Measurements from ENCODE around the gene VPS13D.
"Not testable (repeated sequence)": the region's sequence is repeated elsewhere in the genome, so short reads cannot be mapped to it uniquely, and the experiment has no call there.

Gene VPS13D

GRCh38 chr1:12372180-12372579 is 142.3 kb downstream of the VPS13D start:
- DNase-seq = no peak

- no peak for DNase-seq
Measured at GRCh38 chr1:12372761-12373160, 142.9 kb downstream of the VPS13D start.

- no peak for DNase-seq
Measured at GRCh38 chr1:12375133-12375829, 145.5 kb downstream of the VPS13D start.

GRCh38 chr1:12376236-12377045 is 146.6 kb downstream of the VPS13D start:
- DNase-seq = peak; percentile 62 to 73

GRCh38 chr1:12380326-12381249 is 150.8 kb downstream of the VPS13D start:
- no peak for DNase-seq

GRCh38 chr1:12383001-12383400 is 153.2 kb downstream of the VPS13D start:
- no peak for DNase-seq

GRCh38 chr1:12383786-12384185 is 154.0 kb downstream of the VPS13D start:
- no peak for DNase-seq

- DNase-seq = peak; percentile 10 to 28
Measured at GRCh38 chr1:12384836-12385456, 155.1 kb downstream of the VPS13D start.

GRCh38 chr1:12386130-12386529 is 156.3 kb downstream of the VPS13D start:
- no peak for DNase-seq

- peak in 1 of 2 experiments; percentile 18 for DNase-seq
Measured at GRCh38 chr1:12387641-12388040, 157.8 kb downstream of the VPS13D start.

GRCh38 chr1:12390296-12390695 is 160.5 kb downstream of the VPS13D start:
- not testable (repeated sequence) for DNase-seq

- no peak for DNase-seq
Measured at GRCh38 chr1:12397462-12398450, 167.9 kb downstream of the VPS13D start.

- DNase-seq = peak in 1 of 2 experiments; percentile 7
Measured at GRCh38 chr1:12398479-12398878, 168.6 kb downstream of the VPS13D start.

GRCh38 chr1:12400027-12400693 is 170.3 kb downstream of the VPS13D start:
- DNase-seq = no peak

- DNase-seq = no peak
Measured at GRCh38 chr1:12402159-12402673, 172.4 kb downstream of the VPS13D start.

GRCh38 chr1:12402842-12403241 is 173.0 kb downstream of the VPS13D start:
- DNase-seq = no peak

- no peak for DNase-seq
Measured at GRCh38 chr1:12404918-12405317, 175.1 kb downstream of the VPS13D start.

- DNase-seq = peak in 1 of 2 experiments; percentile 11
Measured at GRCh38 chr1:12405325-12406210, 175.7 kb downstream of the VPS13D start.

Data from Kasumi-1 (cell line).